GM12878 (cell line): ENCODE results near the gene IL1B. TPM values are rescaled to one million over a fixed set of nuclear protein-coding genes. Genes with fewer than 3 reads are reported as not detected.

Experiments used
- ASH2L ChIP-seq: fragments of 300-600, 200-600 bp; sonication (generic); IDR thresholded peaks from 2 replicates; pipeline ENCODE4 v1.6.1; 2017; ENCODE audit warnings: low read depth, mild to moderate bottlenecking, borderline replicate concordance
- BACH1 ChIP-seq: fragments of 450-650 bp; IDR thresholded peaks from 2 replicates; pipeline ENCODE4 v1.6.1; 2017; ENCODE audit warnings: mild to moderate bottlenecking, borderline replicate concordance
- CBX3 ChIP-seq: fragments of 200-600 bp; sonication (generic); IDR thresholded peaks from 2 replicates; pipeline ENCODE4 v1.6.1; 2016; ENCODE audit warnings: low read depth, borderline replicate concordance
- GABPA ChIP-seq: IDR thresholded peaks from 2 replicates; pipeline ENCODE4 v1.6.1; 2014; ENCODE audit warnings: antibody characterized with exemption, low read depth, mild to moderate bottlenecking, inconsistent platforms
- IKZF1 ChIP-seq: fragments of 450-650 bp; conservative IDR thresholded peaks from 2 replicates; pipeline ENCODE4 v1.6.1; 2017; ENCODE audit warnings: antibody characterized with exemption, mild to moderate bottlenecking
- IRF4 ChIP-seq: IDR thresholded peaks from 2 replicates; pipeline ENCODE4 v1.6.1; 2011; ENCODE audit warnings: low read depth, low read length
- MTA3 ChIP-seq: IDR thresholded peaks from 2 replicates; pipeline ENCODE4 v1.6.1; 2012; ENCODE audit warnings: low read length, inconsistent platforms, borderline replicate concordance
- NFYA ChIP-seq: IDR thresholded peaks from 2 replicates; pipeline ENCODE4 v1.6.1; 2011; ENCODE audit warnings: low read depth, mild to moderate bottlenecking, low read length, improper control_type of control experiment, borderline replicate concordance
- NR2C2 ChIP-seq: IDR thresholded peaks from 2 replicates; pipeline ENCODE4 v1.6.1; 2011; ENCODE audit warnings: borderline replicate concordance, low read depth; ENCODE audit not compliant: control insufficient read depth, insufficient read length
- PAX8 ChIP-seq: fragments of 450-650 bp; IDR thresholded peaks from 2 replicates; pipeline ENCODE4 v1.6.1; 2017; ENCODE audit warnings: mild to moderate bottlenecking, moderate library complexity
- POU2F2 ChIP-seq: IDR thresholded peaks from 3 replicates; pipeline ENCODE4 v1.6.1; 2011; ENCODE audit warnings: low read depth, mild to moderate bottlenecking, low read length, borderline replicate concordance
- SIN3A ChIP-seq: IDR thresholded peaks from 2 replicates; pipeline ENCODE4 v1.6.1; 2012; ENCODE audit warnings: low read depth, low read length, improper control_type of control experiment
- SUPT20H ChIP-seq: IDR thresholded peaks from 2 replicates; pipeline ENCODE4 v1.6.1; 2011; ENCODE audit warnings: low read depth, mild to moderate bottlenecking, low read length, moderate library complexity, borderline replicate concordance; ENCODE audit not compliant: control insufficient read depth
- ZNF217 ChIP-seq: fragments of 450-650 bp; IDR thresholded peaks from 2 replicates; pipeline ENCODE4 v1.6.1; 2017; ENCODE audit warnings: antibody characterized with exemption, mild to moderate bottlenecking
- ZNF274 ChIP-seq: IDR thresholded peaks from one replicate; pipeline ENCODE4 v1.8.0; 2011; ENCODE audit not compliant: insufficient read length, insufficient read depth
- polyA plus RNA-seq, 11 experiments: library from polyadenylated mRNA; depleted of rRNA in 4 of 11; unstranded in 6 of 11; stranded (reverse) in 5 of 11; fragments of >200 nt; fragmentation: Nextera tagmentation in 4 of 11; fragmentation: Illumina TruSeq in 1 of 11; extraction: Ambion mirVana in 4 of 11; extraction: Trizol in 1 of 11; gene quantifications; 1 replicate in 1 of 11; 2 replicates in 10 of 11; pipeline versions ENCODE4 v1.2.1 to v1.2.3, GENCODE V29; 2011 to 2016; ENCODE audit warnings: inconsistent platforms in 2 of 11, missing spikeins in 2 of 11, low read depth in 1 of 11
- total RNA-seq, 4 experiments: library from RNA; depleted of rRNA in 3 of 4; stranded (reverse); fragments of >200 nt in 3 of 4; fragmentation: Illumina TruSeq in 1 of 4; extraction: Trizol in 1 of 4; gene quantifications; 2 replicates each; pipeline versions ENCODE4 v1.2.1 to v1.2.3, GENCODE V29; 2013 to 2021
- TF ChIP-seq, protein P1 (sequence below): IDR thresholded peaks from 2 replicates; pipeline ENCODE4 v1.6.1; 2011; ENCODE audit warnings: borderline replicate concordance, low read depth, mild to moderate bottlenecking, moderate library complexity, mixed read lengths, low read length; ENCODE audit not compliant: insufficient read depth; ENCODE audit errors: extremely low read length
- TF ChIP-seq, protein P2 (sequence below): IDR thresholded peaks from 2 replicates; pipeline ENCODE4 v1.6.1; 2011; ENCODE audit warnings: low read depth, mild to moderate bottlenecking, low read length, moderate library complexity, borderline replicate concordance; ENCODE audit errors: extremely low read depth
- TF ChIP-seq, protein P3 (sequence below): fragments of 450-650 bp; IDR thresholded peaks from 2 replicates; pipeline ENCODE4 v1.6.1; 2016; ENCODE audit warnings: mild to moderate bottlenecking
- TF ChIP-seq, protein P4 (sequence below): fragments of 450-650 bp; conservative IDR thresholded peaks from 2 replicates; pipeline ENCODE4 v1.6.1; 2017; ENCODE audit warnings: mild to moderate bottlenecking, moderate library complexity
- TF ChIP-seq, protein P5 (sequence below): fragments of 450-650 bp; IDR thresholded peaks from 2 replicates; pipeline ENCODE4 v1.6.1; 2016; ENCODE audit warnings: mild to moderate bottlenecking, moderate library complexity, borderline replicate concordance

The IL1B gene
- total and polyA plus RNA-seq, 10 of the 15 experiments (the other 5 are each of a cell fraction or from before 2014, with no cell fraction given), result 0.20 to 1.6 (median 0.84) TPM

DNA sequence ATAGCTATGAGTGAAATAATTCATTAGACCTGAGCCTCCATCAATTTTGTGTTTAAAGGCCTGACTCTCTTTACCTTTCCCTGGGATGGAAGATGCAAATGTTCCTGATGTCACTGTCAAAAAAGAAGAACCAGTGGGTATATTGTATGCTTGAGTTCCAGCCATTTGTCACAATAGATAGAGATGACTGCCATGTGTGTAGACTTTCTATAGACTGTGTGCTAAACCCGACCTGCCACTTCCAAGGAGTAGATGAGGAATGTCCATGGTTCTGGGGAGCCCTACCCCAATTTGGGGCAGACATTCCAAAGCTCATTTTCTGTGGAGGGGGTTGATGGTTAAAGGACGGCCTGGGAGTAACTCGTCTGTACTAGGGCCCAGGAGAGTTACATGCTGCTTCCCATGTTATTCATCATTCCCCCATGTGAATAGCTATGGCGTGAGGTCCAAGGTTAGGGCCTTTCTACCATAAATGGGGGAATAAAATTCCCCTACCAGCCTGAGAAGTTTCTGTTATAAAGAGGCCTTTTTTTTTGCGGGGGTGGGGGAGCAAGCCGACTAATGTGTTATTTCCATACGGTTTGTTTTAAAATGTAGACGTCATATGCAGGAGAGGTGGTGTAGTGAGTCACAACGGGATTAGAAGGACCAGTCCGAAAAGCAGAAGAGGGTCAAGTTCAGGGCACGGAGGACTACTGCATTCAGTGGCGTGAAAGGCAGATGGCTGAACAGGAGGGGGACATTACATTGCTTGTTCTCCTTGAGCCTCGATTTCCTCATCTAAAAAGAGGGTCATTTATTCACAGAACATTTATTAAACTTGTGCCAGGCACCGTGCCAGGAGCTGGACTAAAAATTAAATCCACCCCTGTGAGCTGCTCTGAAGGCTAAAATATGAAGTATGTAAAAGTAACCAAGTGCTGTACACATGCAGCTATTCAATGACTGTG lies 24.0 kb downstream of the IL1B start (continued):
- TF ChIP-seq, protein P1, sequence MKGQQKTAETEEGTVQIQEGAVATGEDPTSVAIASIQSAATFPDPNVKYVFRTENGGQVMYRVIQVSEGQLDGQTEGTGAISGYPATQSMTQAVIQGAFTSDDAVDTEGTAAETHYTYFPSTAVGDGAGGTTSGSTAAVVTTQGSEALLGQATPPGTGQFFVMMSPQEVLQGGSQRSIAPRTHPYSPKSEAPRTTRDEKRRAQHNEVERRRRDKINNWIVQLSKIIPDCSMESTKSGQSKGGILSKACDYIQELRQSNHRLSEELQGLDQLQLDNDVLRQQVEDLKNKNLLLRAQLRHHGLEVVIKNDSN, result no peak
- TF ChIP-seq POU2F2 (no peak; the same call in 2 of the 3 replicates), SUPT20H (no peak), NFYA (no peak), GABPA (no peak), MTA3 (peak; percentile 76; the same call in 1 of the 2 replicates), NR2C2 (no peak), CBX3 (no peak), SIN3A (no peak), BACH1 (no peak), IKZF1 (peak; percentile 82), ZNF274 (no peak), ASH2L (no peak), ZNF217 (no peak), PAX8 (no peak), IRF4 (peak; percentile 46; the same call in 1 of the 2 replicates)
- TF ChIP-seq, protein P2, sequence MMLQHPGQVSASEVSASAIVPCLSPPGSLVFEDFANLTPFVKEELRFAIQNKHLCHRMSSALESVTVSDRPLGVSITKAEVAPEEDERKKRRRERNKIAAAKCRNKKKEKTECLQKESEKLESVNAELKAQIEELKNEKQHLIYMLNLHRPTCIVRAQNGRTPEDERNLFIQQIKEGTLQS, result no peak
- TF ChIP-seq, protein P3, sequence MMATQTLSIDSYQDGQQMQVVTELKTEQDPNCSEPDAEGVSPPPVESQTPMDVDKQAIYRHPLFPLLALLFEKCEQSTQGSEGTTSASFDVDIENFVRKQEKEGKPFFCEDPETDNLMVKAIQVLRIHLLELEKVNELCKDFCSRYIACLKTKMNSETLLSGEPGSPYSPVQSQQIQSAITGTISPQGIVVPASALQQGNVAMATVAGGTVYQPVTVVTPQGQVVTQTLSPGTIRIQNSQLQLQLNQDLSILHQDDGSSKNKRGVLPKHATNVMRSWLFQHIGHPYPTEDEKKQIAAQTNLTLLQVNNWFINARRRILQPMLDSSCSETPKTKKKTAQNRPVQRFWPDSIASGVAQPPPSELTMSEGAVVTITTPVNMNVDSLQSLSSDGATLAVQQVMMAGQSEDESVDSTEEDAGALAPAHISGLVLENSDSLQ, result no peak
- TF ChIP-seq, protein P4, sequence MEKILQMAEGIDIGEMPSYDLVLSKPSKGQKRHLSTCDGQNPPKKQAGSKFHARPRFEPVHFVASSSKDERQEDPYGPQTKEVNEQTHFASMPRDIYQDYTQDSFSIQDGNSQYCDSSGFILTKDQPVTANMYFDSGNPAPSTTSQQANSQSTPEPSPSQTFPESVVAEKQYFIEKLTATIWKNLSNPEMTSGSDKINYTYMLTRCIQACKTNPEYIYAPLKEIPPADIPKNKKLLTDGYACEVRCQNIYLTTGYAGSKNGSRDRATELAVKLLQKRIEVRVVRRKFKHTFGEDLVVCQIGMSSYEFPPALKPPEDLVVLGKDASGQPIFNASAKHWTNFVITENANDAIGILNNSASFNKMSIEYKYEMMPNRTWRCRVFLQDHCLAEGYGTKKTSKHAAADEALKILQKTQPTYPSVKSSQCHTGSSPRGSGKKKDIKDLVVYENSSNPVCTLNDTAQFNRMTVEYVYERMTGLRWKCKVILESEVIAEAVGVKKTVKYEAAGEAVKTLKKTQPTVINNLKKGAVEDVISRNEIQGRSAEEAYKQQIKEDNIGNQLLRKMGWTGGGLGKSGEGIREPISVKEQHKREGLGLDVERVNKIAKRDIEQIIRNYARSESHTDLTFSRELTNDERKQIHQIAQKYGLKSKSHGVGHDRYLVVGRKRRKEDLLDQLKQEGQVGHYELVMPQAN, result no peak
- TF ChIP-seq, protein P5, sequence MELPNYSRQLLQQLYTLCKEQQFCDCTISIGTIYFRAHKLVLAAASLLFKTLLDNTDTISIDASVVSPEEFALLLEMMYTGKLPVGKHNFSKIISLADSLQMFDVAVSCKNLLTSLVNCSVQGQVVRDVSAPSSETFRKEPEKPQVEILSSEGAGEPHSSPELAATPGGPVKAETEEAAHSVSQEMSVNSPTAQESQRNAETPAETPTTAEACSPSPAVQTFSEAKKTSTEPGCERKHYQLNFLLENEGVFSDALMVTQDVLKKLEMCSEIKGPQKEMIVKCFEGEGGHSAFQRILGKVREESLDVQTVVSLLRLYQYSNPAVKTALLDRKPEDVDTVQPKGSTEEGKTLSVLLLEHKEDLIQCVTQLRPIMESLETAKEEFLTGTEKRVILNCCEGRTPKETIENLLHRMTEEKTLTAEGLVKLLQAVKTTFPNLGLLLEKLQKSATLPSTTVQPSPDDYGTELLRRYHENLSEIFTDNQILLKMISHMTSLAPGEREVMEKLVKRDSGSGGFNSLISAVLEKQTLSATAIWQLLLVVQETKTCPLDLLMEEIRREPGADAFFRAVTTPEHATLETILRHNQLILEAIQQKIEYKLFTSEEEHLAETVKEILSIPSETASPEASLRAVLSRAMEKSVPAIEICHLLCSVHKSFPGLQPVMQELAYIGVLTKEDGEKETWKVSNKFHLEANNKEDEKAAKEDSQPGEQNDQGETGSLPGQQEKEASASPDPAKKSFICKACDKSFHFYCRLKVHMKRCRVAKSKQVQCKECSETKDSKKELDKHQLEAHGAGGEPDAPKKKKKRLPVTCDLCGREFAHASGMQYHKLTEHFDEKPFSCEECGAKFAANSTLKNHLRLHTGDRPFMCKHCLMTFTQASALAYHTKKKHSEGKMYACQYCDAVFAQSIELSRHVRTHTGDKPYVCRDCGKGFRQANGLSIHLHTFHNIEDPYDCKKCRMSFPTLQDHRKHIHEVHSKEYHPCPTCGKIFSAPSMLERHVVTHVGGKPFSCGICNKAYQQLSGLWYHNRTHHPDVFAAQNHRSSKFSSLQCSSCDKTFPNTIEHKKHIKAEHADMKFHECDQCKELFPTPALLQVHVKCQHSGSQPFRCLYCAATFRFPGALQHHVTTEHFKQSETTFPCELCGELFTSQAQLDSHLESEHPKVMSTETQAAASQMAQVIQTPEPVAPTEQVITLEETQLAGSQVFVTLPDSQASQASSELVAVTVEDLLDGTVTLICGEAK, result no peak
